ENCODE results near the gene TAPBP. TPM values are rescaled to one million over a fixed set of nuclear protein-coding genes. Genes with fewer than 3 reads are reported as not detected.
A peak's percentile ranks its signal among the peaks of the same experiment; 100 is the strongest.
"Not testable (repeated sequence)": the region's sequence is repeated elsewhere in the genome, so short reads cannot be mapped to it uniquely, and the experiment has no call there.

The TAPBP gene
- total and polyA plus RNA-seq, 12 donors: 25.1 to 322 (median 165) TPM

DNA sequence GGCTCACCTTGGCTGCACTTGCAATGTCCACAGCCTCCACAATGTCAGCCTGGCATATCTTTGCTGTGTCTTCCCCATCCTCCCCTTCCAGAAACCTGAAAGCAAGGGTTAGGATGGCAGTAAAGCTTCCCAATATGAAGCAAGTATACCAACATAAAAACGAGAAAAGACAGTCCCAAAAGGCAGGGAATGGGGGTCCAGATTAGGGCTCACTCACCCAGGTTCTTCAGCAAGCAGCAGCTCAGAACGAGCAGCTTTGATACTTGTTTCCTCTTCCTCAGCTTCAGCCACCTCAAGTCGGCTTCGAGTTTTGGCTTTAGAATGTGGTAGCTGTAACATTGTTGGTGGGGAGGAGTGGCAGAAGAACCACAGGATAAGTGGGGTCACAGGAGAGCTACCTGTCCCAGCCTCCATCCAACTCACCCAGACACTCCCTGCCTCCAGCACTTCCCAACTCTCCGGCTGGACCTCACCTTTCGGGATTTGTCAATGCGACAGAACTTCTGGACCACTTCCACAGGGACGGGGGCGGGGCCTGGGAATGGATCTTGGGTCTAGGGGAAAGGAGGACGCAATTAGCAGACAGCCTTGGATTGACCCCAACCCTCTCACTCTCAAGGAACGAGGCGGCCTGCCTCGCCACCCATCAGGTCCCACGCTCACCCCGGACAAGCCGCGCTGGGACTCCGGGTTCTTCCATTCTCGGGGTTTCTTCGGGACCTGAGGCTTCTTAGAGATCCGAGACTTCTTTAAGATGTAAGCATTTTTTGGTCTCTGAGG, 25.5 kb downstream of the TAPBP start:
- Histone ChIP-seq H3K9me3 (replicated peaks in 1 of 3) (no peaks in the 10 kb centered on the region), H3K36me3 (replicated peaks in 1 of 2) (peaks cover 0 to 65% of the 10 kb centered on the region in 2 donors), H3K4me3 (peak overlapping the region; percentile 2 to 81 (median 66)), H3K27ac (peak overlapping the region in 3 of 5 donors; percentile 12 to 80 (median 55)), H3K4me1 (replicated peaks in 1 of 2) (peaks cover 5 to 21% of the 10 kb centered on the region in 2 donors), H3K27me3 (no peaks in the 10 kb centered on the region)
- WGBS, 4 donors: 10 to 16% (median 13%) methylated on average over 17 to 21 of the region's 21 CpGs
- DNase-seq: peak in 1 of 7 donors; percentile 19
- intact Hi-C loops (cut with DNase I): no loop called here
- TF ChIP-seq POLR2A (IDR thresholded peaks at IDR 0.05): no peak
- TF ChIP-seq, protein P1, sequence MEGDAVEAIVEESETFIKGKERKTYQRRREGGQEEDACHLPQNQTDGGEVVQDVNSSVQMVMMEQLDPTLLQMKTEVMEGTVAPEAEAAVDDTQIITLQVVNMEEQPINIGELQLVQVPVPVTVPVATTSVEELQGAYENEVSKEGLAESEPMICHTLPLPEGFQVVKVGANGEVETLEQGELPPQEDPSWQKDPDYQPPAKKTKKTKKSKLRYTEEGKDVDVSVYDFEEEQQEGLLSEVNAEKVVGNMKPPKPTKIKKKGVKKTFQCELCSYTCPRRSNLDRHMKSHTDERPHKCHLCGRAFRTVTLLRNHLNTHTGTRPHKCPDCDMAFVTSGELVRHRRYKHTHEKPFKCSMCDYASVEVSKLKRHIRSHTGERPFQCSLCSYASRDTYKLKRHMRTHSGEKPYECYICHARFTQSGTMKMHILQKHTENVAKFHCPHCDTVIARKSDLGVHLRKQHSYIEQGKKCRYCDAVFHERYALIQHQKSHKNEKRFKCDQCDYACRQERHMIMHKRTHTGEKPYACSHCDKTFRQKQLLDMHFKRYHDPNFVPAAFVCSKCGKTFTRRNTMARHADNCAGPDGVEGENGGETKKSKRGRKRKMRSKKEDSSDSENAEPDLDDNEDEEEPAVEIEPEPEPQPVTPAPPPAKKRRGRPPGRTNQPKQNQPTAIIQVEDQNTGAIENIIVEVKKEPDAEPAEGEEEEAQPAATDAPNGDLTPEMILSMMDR (IDR thresholded peaks at IDR 0.05): no peak

DNA sequence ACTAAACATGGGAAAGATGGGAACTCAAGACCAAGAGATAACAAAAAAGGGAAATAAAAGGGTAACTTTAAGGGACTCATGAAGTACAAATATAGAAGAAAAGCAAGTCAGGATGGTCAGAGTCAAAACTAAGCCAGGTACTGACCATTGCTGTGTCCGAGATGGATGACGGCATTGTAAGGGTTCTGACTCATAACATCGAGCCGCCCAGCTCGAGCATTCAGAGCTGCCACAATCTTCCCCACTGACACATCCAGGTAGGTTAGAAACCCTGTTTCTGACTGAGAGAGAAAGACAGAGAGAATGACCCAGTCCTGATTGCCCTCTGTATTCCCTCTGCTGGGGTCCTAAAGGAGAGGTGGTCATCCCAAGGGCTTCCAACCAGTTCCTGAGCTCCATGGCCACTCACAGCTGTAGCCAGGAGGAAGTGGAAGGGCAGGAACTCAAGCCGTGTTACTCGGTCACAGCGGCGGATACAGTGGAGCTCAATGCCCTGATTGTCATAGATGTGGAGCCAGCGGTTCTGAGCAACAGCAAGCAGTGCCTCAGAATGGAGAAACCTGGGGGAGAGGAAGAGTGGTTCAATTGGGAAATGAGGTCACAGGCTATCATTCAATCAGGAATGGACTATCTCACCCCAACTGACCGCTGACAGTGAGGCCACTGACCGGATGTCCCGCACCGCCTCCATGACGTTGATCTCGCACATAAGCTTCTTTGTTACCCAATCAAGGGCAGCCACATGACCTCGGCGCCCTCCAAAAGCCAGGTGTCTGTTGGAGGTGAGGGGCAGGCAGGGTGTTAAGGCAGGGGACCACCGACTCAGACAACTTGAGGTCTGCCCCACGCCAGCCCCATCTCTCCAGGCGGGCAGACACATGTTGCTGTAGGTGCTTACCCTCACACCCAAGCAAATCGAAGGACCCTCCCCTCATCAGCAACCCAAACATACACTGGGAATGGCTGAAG, 26.6 kb downstream of the TAPBP start:
- Histone ChIP-seq H3K4me3 (no peak overlapping the region), H3K36me3 (replicated peaks in 1 of 2) (peaks cover 0 to 65% of the 10 kb centered on the region in 2 donors), H3K4me1 (replicated peaks in 1 of 2) (peaks cover 5 to 21% of the 10 kb centered on the region in 2 donors), H3K27ac (no peak overlapping the region), H3K9me3 (replicated peaks in 1 of 3) (no peaks in the 10 kb centered on the region), H3K27me3 (no peaks in the 10 kb centered on the region)
- no peak for DNase-seq
- intact Hi-C loops (cut with DNase I): no loop called here
- TF ChIP-seq, protein P1 (IDR thresholded peaks at IDR 0.05): no peak
- TF ChIP-seq POLR2A (IDR thresholded peaks at IDR 0.05): no peak
- 79 to 91% (median 86%) methylated on average over 14 to 22 of the region's 22 CpGs for WGBS, 4 donors

DNA sequence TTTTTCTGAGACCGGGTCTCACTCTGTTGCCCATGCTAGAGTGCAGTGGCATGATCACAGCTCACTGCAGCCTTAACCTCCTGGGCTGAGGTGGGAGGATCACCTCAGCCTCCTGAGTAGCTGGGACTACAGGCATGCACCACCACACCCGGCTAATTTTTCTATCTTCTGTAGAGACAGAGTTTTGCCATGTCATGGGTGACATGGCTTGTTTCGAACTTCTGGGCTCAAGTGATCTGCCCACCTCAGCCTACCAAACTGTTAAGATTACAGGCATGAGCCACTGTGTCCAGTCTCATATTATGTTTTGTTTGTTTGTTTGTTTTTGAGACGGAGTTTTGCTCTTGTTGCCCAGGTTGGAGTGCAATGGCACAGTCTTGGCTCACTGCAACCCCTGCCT, 28.7 kb downstream of the TAPBP start:
- peaks cover 4 to 15% of the 10 kb centered on the region in 2 donors for H3K4me1 ChIP-seq (replicated peaks in 1 of 2)
- H3K36me3 ChIP-seq (replicated peaks in 1 of 2): peaks cover 0 to 63% of the 10 kb centered on the region in 2 donors
- H3K27me3 ChIP-seq; intact Hi-C loops (cut with DNase I); H3K27ac ChIP-seq; H3K4me3 ChIP-seq; H3K9me3 ChIP-seq (replicated peaks in 1 of 3); DNase-seq: not testable (repeated sequence)
- WGBS, 4 donors: 83 to 89% (median 86%) methylated on average over 4 of the region's 4 CpGs

DNA sequence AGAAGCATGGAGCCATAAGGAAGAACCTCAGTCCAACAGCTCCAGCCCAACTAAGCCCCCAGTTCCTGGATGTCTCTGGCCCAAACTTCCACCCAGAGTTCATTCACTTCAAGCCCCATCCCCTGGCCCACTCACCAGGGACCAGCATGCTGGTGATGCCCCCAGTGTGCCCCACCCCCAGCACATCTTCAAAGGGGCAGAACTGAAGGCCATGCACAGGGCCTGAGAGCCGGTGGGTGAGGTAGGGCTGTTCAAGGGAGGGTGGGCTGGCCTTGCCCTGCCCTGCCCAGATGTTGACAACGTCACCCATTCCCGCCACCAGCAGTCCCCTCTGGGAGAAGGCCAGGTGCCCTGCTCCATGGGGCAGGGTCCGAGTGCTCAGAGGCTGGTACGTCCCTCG, 33.3 kb downstream of the TAPBP start:
- H3K27ac ChIP-seq: no peak overlapping the region
- 86 to 93% (median 88%) methylated on average over 3 to 6 of the region's 6 CpGs for WGBS, 4 donors
- no peak for TF ChIP-seq POLR2A (IDR thresholded peaks at IDR 0.05)
- TF ChIP-seq, protein P1 (IDR thresholded peaks at IDR 0.05): no peak
- intact Hi-C loops (cut with DNase I): no loop called here
- no peaks in the 10 kb centered on the region for H3K9me3 ChIP-seq (replicated peaks in 1 of 3)
- peaks cover 0 to 64% of the 10 kb centered on the region in 2 donors for H3K36me3 ChIP-seq (replicated peaks in 1 of 2)
- peaks cover 3 to 20% of the 10 kb centered on the region in 2 donors for H3K4me1 ChIP-seq (replicated peaks in 1 of 2)
- H3K4me3 ChIP-seq: no peak overlapping the region
- DNase-seq: no peak
- H3K27me3 ChIP-seq: no peaks in the 10 kb centered on the region

Data from adrenal gland (tissue), 12 donors.